ENCODE results near the gene CCR6.

The CCR6 gene

GRCh38 chr6:167125410-167125809, 2.5 kb downstream of the CCR6 start:
- CTCF ChIA-PET = interaction anchor here (0.7 to 1.2 kb wide), 2 partner anchors 9 to 350 kb away, joined by 3 read pairs; no protein-coding TSS in a partner anchor
- no peaks in the 10 kb centered on the region for H3K27me3 ChIP-seq (replicated peaks in 2 of 5; ENCODE audit: control insufficient read depth in 4 of 5, insufficient read depth in 5 of 5, low read length in 4 of 5)
- H3K36me3 ChIP-seq (ENCODE audit: control insufficient read depth in 4 of 4, insufficient read depth in 4 of 4, low read length in 3 of 4) = no peaks in the 10 kb centered on the region
- WGBS (ENCODE audit: insufficient coverage) = 100% methylated on average over 1 of the region's 4 CpGs
- POLR2A ChIA-PET = no interaction called here
- DNase-seq = peak in 2 of 3 donors; percentile 61 to 72
- H3K4me1 ChIP-seq (ENCODE audit: control extremely low read depth in 1 of 4, control insufficient read depth in 4 of 4, insufficient read depth in 4 of 4, low read length in 3 of 4) = peaks cover 0 to 50% (median 23%) of the 10 kb centered on the region in 4 experiments
- H3K27ac ChIP-seq (ENCODE audit: insufficient read depth in 1 of 2, low read depth in 1 of 2, low read length in 2 of 2, poor library complexity in 1 of 2, severe bottlenecking in 2 of 2) = no peak overlapping the region
- H3K4me3 ChIP-seq (ENCODE audit: control insufficient read depth in 1 of 7, extremely low read depth in 1 of 7, insufficient read depth in 4 of 7, low read depth in 2 of 7, low read length in 6 of 7) = no peak overlapping the region
- peaks cover 0 to 3% (median 0%) of the 10 kb centered on the region in 5 experiments for H3K9me3 ChIP-seq (ENCODE audit: control extremely low read depth in 1 of 5, control insufficient read depth in 4 of 5, insufficient read depth in 2 of 5, low read depth in 1 of 5, low read length in 4 of 5)

GRCh38 chr6:167125855-167126349, 3.0 kb downstream of the CCR6 start:
- ChIA-PET POLR2A (no interaction called here), CTCF (interaction anchor here (0.7 to 1.1 kb wide), 2 partner anchors 9 to 33 kb away, joined by 3 read pairs; no protein-coding TSS in a partner anchor)
- peaks cover 0 to 45% (median 21%) of the 10 kb centered on the region in 4 experiments for H3K4me1 ChIP-seq (ENCODE audit: control extremely low read depth in 1 of 4, control insufficient read depth in 4 of 4, insufficient read depth in 4 of 4, low read length in 3 of 4)

GRCh38 chr6:167127785-167128531, 5.1 kb downstream of the CCR6 start:
- DNase-seq = no peak
- ChIA-PET CTCF (interaction anchor here (0.7 to 1.7 kb wide), 3 partner anchors 10 to 13 kb away, joined by 3 to 5 read pairs (median 4); no protein-coding TSS in a partner anchor), POLR2A (no interaction called here)
- H3K9me3 ChIP-seq (ENCODE audit: control extremely low read depth in 1 of 5, control insufficient read depth in 4 of 5, insufficient read depth in 2 of 5, low read depth in 1 of 5, low read length in 4 of 5) = peaks cover 0 to 3% (median 0%) of the 10 kb centered on the region in 5 experiments
- no peaks in the 10 kb centered on the region for H3K27me3 ChIP-seq (replicated peaks in 2 of 5; ENCODE audit: control insufficient read depth in 4 of 5, insufficient read depth in 5 of 5, low read length in 4 of 5)
- no peaks in the 10 kb centered on the region for H3K36me3 ChIP-seq (ENCODE audit: control insufficient read depth in 4 of 4, insufficient read depth in 4 of 4, low read length in 3 of 4)
- no peak overlapping the region for H3K4me3 ChIP-seq (ENCODE audit: control insufficient read depth in 1 of 7, extremely low read depth in 1 of 7, insufficient read depth in 4 of 7, low read depth in 2 of 7, low read length in 6 of 7)
- H3K27ac ChIP-seq (ENCODE audit: insufficient read depth in 1 of 2, low read depth in 1 of 2, low read length in 2 of 2, poor library complexity in 1 of 2, severe bottlenecking in 2 of 2) = no peak overlapping the region
- peaks cover 0 to 25% (median 13%) of the 10 kb centered on the region in 4 experiments for H3K4me1 ChIP-seq (ENCODE audit: control extremely low read depth in 1 of 4, control insufficient read depth in 4 of 4, insufficient read depth in 4 of 4, low read length in 3 of 4)
- 98% methylated on average over 14 of the region's 14 CpGs for WGBS (ENCODE audit: insufficient coverage)

More at GRCh38 chr6:167125855-167126349, 3.0 kb downstream of the CCR6 start:
- no peak for DNase-seq
- H3K36me3 ChIP-seq (ENCODE audit: control insufficient read depth in 4 of 4, insufficient read depth in 4 of 4, low read length in 3 of 4) = no peaks in the 10 kb centered on the region
- H3K27me3 ChIP-seq (replicated peaks in 2 of 5; ENCODE audit: control insufficient read depth in 4 of 5, insufficient read depth in 5 of 5, low read length in 4 of 5) = no peaks in the 10 kb centered on the region
- H3K9me3 ChIP-seq (ENCODE audit: control extremely low read depth in 1 of 5, control insufficient read depth in 4 of 5, insufficient read depth in 2 of 5, low read depth in 1 of 5, low read length in 4 of 5) = peaks cover 0 to 3% (median 0%) of the 10 kb centered on the region in 5 experiments
- 100% methylated on average over 1 of the region's 3 CpGs for WGBS (ENCODE audit: insufficient coverage)
- H3K4me3 ChIP-seq (ENCODE audit: control insufficient read depth in 1 of 7, extremely low read depth in 1 of 7, insufficient read depth in 4 of 7, low read depth in 2 of 7, low read length in 6 of 7) = no peak overlapping the region
- no peak overlapping the region for H3K27ac ChIP-seq (ENCODE audit: insufficient read depth in 1 of 2, low read depth in 1 of 2, low read length in 2 of 2, poor library complexity in 1 of 2, severe bottlenecking in 2 of 2)

GRCh38 chr6:167129159-167129558, 6.3 kb downstream of the CCR6 start:
- no peak for DNase-seq
- POLR2A ChIA-PET = no interaction called here
- Histone ChIP-seq H3K36me3 (ENCODE audit: control insufficient read depth in 4 of 4, insufficient read depth in 4 of 4, low read length in 3 of 4) (no peaks in the 10 kb centered on the region), H3K9me3 (ENCODE audit: control extremely low read depth in 1 of 5, control insufficient read depth in 4 of 5, insufficient read depth in 2 of 5, low read depth in 1 of 5, low read length in 4 of 5) (peaks cover 0 to 3% (median 0%) of the 10 kb centered on the region in 5 experiments), H3K27me3 (replicated peaks in 2 of 5; ENCODE audit: control insufficient read depth in 4 of 5, insufficient read depth in 5 of 5, low read length in 4 of 5) (no peaks in the 10 kb centered on the region), H3K27ac (ENCODE audit: insufficient read depth in 1 of 2, low read depth in 1 of 2, low read length in 2 of 2, poor library complexity in 1 of 2, severe bottlenecking in 2 of 2) (no peak overlapping the region), H3K4me1 (ENCODE audit: control extremely low read depth in 1 of 4, control insufficient read depth in 4 of 4, insufficient read depth in 4 of 4, low read length in 3 of 4) (peaks cover 0 to 13% (median 6%) of the 10 kb centered on the region in 4 experiments), H3K4me3 (ENCODE audit: control insufficient read depth in 1 of 7, extremely low read depth in 1 of 7, insufficient read depth in 4 of 7, low read depth in 2 of 7, low read length in 6 of 7) (no peak overlapping the region)
- 95% methylated on average over 5 of the region's 6 CpGs for WGBS (ENCODE audit: insufficient coverage)
- CTCF ChIA-PET = interaction anchor here (1.2 to 1.7 kb wide), 2 partner anchors 10 to 14 kb away, joined by 3 to 4 read pairs; no protein-coding TSS in a partner anchor

- CTCF ChIA-PET = interaction anchor here (0.7 to 1.7 kb wide), 5 partner anchors 9 to 82 kb away, joined by 3 to 4 read pairs (median 3); no protein-coding TSS in a partner anchor
- Histone ChIP-seq H3K4me1 (ENCODE audit: control extremely low read depth in 1 of 4, control insufficient read depth in 4 of 4, insufficient read depth in 4 of 4, low read length in 3 of 4) (peaks cover 0 to 9% (median 6%) of the 10 kb centered on the region in 4 experiments), H3K36me3 (ENCODE audit: control insufficient read depth in 4 of 4, insufficient read depth in 4 of 4, low read length in 3 of 4) (no peaks in the 10 kb centered on the region), H3K9me3 (ENCODE audit: control extremely low read depth in 1 of 5, control insufficient read depth in 4 of 5, insufficient read depth in 2 of 5, low read depth in 1 of 5, low read length in 4 of 5) (peaks cover 0 to 3% (median 0%) of the 10 kb centered on the region in 5 experiments), H3K4me3 (ENCODE audit: control insufficient read depth in 1 of 7, extremely low read depth in 1 of 7, insufficient read depth in 4 of 7, low read depth in 2 of 7, low read length in 6 of 7) (no peak overlapping the region), H3K27me3 (replicated peaks in 2 of 5; ENCODE audit: control insufficient read depth in 4 of 5, insufficient read depth in 5 of 5, low read length in 4 of 5) (no peaks in the 10 kb centered on the region), H3K27ac (ENCODE audit: insufficient read depth in 1 of 2, low read depth in 1 of 2, low read length in 2 of 2, poor library complexity in 1 of 2, severe bottlenecking in 2 of 2) (no peak overlapping the region)
- DNase-seq = no peak
- POLR2A ChIA-PET = no interaction called here
- WGBS (ENCODE audit: insufficient coverage) = 99% methylated on average over 4 of the region's 4 CpGs
Observed at GRCh38 chr6:167129562-167129961, 6.7 kb downstream of the CCR6 start.

GRCh38 chr6:167130008-167130677, 7.2 kb downstream of the CCR6 start:
- no peak overlapping the region for H3K27ac ChIP-seq (ENCODE audit: insufficient read depth in 1 of 2, low read depth in 1 of 2, low read length in 2 of 2, poor library complexity in 1 of 2, severe bottlenecking in 2 of 2)
- no peaks in the 10 kb centered on the region for H3K36me3 ChIP-seq (ENCODE audit: control insufficient read depth in 4 of 4, insufficient read depth in 4 of 4, low read length in 3 of 4)
- peaks cover 0 to 5% (median 3%) of the 10 kb centered on the region in 4 experiments for H3K4me1 ChIP-seq (ENCODE audit: control extremely low read depth in 1 of 4, control insufficient read depth in 4 of 4, insufficient read depth in 4 of 4, low read length in 3 of 4)
- POLR2A ChIA-PET = no interaction called here
- peaks cover 0 to 3% (median 0%) of the 10 kb centered on the region in 5 experiments for H3K9me3 ChIP-seq (ENCODE audit: control extremely low read depth in 1 of 5, control insufficient read depth in 4 of 5, insufficient read depth in 2 of 5, low read depth in 1 of 5, low read length in 4 of 5)
- CTCF ChIA-PET = interaction anchor here (0.7 to 1.5 kb wide), 6 partner anchors 9 to 128 kb away, joined by 3 to 4 read pairs (median 3); no protein-coding TSS in a partner anchor
- H3K4me3 ChIP-seq (ENCODE audit: control insufficient read depth in 1 of 7, extremely low read depth in 1 of 7, insufficient read depth in 4 of 7, low read depth in 2 of 7, low read length in 6 of 7) = no peak overlapping the region
- no peaks in the 10 kb centered on the region for H3K27me3 ChIP-seq (replicated peaks in 2 of 5; ENCODE audit: control insufficient read depth in 4 of 5, insufficient read depth in 5 of 5, low read length in 4 of 5)
- DNase-seq = peak in 1 of 3 donors; percentile 29
- WGBS (ENCODE audit: insufficient coverage) = 50% methylated on average over 2 of the region's 6 CpGs
